ENCODE results near the gene TEDDM1.
A peak's percentile ranks its signal among the peaks of the same experiment; 100 is the strongest.
"Not testable (repeated sequence)": the region's sequence is repeated elsewhere in the genome, so short reads cannot be mapped to it uniquely, and the experiment has no call there.

TEDDM1 gene

GRCh38 chr1:182384387-182384960 lies 16.0 kb downstream of the TEDDM1 start:
- no peak for DNase-seq
- intact Hi-C loops (cut with DNase I), result no loop called here

DNA sequence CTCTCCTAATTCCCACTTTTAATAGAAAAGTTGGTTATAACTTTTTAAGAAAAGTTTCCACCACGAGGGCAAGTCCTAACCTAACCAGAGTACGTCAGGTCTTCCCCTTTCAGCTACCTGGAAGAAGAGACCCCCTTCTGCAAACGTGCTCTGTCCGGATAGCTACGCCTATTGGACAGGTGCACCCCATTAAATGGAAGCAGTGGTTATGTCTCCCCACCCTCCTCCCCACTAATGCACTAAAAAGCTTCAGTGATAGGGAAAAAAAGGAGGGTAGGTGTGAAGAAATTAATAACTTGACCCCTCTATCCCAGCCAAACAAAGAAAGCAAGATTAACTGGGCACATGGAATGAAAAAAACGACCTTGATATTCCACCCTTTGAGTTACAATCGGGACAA lies 16.5 kb downstream of the TEDDM1 start:
- intact Hi-C loops (cut with DNase I), result no loop called here
- no peak for DNase-seq

DNA sequence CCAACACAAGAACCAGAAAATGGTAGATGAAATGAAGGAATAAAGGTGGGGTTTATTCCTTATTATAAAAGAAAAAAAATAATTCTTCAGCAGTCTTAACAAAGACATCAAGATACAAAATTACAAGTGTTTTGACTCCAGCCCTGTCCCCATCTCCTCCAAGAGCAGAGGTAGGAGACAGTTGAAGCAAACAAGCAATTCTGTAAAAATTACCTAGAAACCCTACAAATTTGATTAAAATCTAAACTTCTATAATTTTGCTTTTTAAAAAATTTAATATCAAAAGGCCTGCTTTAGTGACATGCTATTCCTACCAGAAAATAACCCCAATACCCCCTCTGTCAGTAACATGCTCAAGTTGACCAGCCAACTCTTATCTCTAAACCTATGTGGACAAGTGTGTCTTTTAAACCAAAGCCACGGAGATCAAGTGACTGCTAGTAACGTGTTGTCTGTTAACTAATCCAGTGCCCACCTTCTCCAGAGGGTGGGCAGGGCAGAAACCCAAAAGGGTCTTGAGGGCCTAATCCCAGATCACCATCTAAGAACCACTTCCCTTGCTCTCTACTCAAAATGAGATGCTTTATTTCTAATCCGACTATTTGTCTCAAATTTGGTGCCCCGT lies 17.3 kb downstream of the TEDDM1 start:
- no peak for DNase-seq
- intact Hi-C loops (cut with DNase I), result no loop called here

DNA sequence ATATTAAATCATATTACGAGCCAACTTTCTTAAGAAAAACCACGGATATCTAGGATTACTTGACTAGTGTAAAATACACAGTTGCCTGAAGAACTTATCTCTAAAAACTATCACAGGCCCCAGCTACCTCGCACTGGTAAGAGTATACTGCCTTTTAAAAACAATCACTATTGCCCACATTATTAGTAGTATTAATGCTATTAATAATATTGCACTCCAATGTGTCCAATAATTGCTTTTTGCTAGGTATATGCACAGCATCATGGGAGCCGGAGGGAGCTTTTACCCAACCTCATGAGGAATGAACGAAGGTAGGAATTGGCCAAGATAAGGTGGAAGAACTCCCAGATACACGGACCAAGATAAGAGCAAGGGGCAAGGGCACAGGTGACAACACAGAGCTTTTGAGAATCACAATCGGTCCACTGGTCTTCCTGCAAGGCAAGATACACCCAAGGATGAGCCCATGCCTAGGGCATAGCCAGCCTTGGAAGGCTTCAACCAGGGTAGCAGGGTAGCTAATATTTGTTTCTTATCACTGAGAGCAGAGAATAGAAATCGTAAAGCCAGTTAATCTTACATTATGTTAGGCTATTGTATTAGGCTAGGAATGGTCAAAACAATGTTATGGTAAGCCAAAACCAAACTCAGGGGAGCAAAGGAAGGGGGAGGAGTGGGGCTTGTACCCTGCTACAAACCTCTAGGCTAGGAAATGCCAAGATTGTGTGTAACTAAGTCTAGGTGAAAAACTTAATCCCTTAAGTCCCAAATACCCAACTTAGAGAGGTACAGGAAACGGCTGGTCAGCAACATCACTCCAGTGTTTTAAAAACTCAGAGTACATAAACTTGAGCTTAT lies 18.3 kb downstream of the TEDDM1 start:
- DNase-seq, result peak in 1 of 42 donors; percentile 37
- intact Hi-C loops (cut with DNase I), result no loop called here

- intact Hi-C loops (cut with DNase I), result no loop called here
- DNase-seq, result peak in 1 of 42 donors; percentile 22
Observed at GRCh38 chr1:182380199-182380598, 20.3 kb downstream of the TEDDM1 start.

DNA sequence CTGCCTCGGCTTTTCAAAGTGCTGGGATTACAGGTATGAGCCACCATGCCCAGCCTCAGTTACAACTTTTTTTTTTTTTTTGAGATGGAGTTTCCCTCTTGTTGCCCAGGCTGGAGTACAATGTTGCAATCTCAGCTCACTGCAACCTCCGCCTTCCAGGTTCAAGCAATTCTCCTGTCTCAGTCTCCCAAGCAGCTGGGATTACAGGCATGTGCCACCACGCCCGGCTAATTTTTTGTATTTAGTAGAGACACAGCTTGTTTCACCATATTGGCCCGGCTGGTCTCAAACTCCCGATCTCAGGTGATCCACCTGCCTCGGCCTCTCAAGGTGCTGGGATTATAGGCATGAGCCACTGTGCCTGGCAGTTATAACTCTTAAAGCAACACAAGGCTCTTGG lies 20.7 kb downstream of the TEDDM1 start:
- intact Hi-C loops (cut with DNase I); DNase-seq: not testable (repeated sequence)

DNA sequence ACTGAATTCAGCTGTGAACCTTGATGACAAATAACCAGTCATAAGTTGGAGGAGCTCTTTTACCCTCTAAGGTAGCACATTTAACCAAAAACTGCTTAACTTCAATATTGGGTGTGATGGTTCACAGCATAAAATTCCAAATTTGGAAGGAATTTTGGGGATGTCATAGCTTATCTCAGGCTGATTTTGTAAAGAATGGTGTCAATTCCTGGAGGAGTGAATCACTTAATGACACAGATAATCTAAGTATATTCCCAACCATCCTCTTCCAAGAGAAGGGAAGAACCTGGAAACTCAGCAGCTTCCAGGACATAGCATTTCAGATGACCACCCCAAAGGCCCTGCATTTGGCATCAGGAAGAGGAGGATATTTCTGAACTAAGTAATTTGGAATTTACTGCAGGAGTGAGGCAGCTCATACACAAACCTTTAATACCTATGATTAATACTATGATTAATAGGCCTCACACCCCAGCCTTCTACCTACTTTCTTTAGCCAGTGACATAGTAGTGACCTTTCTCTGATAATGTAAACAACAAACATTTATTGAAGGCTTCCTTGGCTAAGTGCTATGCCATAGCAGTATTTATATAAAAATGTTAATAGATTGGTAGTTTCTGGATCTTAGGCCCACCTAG lies 23.4 kb downstream of the TEDDM1 start:
- intact Hi-C loops (cut with DNase I), result no loop called here
- no peak for DNase-seq

DNA sequence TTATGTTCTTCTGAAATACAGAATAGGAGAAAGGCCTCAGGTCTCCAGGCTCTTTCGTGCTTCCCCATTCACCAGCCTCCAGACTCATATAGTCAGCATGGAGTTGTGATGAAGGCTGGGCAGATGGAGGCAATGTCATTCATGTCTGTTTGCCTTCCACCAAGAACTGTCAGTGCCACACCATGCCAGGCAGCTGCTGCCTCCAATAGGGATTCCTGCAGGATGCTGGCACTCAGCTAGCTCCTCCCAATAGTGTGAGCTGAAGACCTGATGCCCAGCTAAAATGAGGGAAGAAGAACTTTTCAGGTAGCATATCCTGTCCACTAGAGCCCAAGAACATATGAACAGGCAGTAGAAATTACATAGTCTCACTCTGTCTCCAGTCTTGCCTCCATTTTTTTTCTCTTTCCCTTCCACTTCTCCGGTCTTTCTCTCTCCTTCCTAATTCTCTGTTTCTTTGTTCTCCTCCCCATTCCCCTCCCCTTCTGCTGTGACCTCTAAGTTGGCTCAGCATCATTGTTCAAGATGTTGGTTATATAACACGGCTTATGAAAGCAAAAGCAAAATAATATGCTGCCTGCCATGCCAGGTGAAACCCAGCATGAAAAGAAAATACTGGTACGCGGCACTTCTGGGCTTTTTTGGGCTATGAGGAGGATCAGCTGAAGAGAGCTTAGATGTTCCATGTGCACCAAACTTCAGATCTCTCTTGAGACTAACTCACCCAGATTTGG lies 26.2 kb downstream of the TEDDM1 start:
- peak in 5 of 42 donors; percentile 25 to 51 (median 35) for DNase-seq
- intact Hi-C loops (cut with DNase I), result no loop called here

DNA sequence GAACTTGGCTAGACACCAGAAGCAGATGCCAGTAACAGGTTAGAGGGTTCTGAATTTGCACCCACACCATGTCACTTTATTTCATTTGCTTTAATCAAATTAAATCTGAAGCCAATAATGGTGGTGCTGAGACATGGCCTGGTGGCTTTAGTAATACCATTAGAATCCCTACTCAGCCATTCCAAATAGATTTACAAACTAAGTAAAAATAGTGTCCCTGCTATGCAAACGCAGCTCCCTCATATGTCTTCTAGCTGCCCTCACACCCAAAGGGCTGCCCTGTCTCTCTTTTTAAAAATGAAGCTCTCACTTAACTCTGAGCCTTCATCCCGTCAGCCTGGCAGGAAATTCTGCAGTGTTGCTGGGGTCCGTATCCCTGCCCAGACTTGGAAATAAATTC lies 29.9 kb downstream of the TEDDM1 start:
- no peak for DNase-seq
- intact Hi-C loops (cut with DNase I), result no loop called here

DNA sequence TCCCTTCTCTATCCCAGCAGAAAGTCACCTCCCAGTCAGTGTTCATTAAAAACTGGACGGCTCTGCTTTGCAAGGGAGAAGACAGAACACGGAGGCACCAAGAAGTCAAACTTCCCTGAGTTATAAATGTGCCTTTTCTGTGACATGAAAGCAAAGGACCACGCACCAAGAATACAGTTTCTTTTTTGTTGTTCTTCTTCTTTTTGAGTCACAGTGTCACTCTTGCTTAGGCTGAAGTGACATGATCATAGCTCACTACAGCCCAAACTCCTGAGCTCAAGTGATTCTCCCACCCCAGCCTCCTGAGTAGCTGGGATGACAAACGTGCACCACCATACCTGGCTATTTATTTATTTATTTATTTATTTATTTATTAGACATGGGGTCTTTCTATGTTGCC lies 31.6 kb downstream of the TEDDM1 start:
- intact Hi-C loops (cut with DNase I), result no loop called here
- DNase-seq, result no peak

DNA sequence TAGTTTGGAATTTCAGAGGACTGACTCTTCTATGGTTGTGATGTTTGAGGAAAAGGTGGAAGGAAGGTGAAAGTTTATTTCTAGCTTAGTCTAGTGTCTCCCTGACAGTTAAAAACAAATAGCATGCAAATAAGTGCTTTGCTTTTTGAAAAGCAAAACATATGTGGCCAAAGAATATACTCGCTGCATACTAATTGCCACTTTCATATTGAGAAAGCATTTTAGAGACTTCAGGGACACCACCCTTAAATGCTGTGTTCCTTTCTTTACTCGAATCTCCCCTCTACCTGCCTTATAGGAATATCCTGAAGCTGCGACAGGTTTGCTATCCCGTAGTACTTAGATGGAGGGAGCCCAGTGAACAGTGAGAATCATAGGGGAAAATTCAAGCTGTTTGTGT lies 32.1 kb downstream of the TEDDM1 start:
- no peak for DNase-seq
- intact Hi-C loops (cut with DNase I), result no loop called here

DNA sequence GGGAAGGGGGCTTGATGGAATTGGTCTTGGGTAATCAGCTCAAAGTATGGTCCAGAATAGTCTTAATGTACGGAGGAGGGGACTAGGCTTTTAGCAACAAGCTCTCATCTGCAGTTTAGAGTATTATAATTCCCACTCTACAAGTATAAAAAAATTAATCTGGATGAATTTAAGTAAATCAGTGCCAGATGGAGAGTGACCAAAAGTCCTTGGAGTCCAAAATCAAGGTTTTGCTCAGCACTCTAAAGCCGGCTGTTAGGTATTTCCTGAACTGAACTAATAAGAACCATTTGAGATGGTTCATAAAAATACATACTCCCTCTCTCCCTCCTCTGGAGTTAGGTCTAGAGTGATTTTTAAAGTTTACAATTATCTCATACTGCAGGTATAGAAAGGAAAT lies 32.5 kb downstream of the TEDDM1 start:
- intact Hi-C loops (cut with DNase I), result no loop called here
- DNase-seq, result no peak

GRCh38 chr1:182366596-182366995 lies 33.9 kb downstream of the TEDDM1 start:
- intact Hi-C loops (cut with DNase I), result no loop called here
- DNase-seq, result no peak

GRCh38 chr1:182359645-182360044 lies 40.8 kb downstream of the TEDDM1 start:
- intact Hi-C loops (cut with DNase I), result no loop called here
- DNase-seq, result no peak

DNA sequence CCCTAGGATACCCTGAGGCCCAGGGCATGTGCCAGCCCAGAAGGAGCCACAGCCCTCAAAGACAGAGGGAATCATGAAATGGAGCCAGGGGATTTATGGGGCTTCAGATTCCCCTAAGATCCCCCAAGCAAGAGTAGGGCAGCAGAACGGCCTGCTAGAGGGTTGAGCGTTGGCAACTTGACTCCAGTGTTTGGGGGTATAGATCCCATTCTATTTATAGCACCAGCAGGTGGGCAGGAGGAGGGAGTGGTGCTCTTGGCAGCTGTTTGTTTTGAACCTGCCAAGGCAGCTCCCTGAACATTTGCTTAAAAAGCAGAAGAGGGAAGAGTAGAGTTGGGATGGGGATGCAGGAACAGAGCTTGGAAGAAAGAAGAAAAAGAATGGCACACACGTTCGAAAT lies 42.6 kb downstream of the TEDDM1 start:
- intact Hi-C loops (cut with DNase I), result no loop called here
- no peak for DNase-seq

GRCh38 chr1:182357171-182357570 lies 43.3 kb downstream of the TEDDM1 start:
- intact Hi-C loops (cut with DNase I), result no loop called here

GRCh38 chr1:182355723-182356098 lies 44.8 kb downstream of the TEDDM1 start:
- DNase-seq, result no peak
- intact Hi-C loops (cut with DNase I), result no loop called here

More at GRCh38 chr1:182357171-182357570, 43.3 kb downstream of the TEDDM1 start:
- DNase-seq, result no peak

GRCh38 chr1:182351790-182352364 lies 48.6 kb downstream of the TEDDM1 start:
- DNase-seq, result peak in 3 of 42 donors; percentile 11 to 45 (median 20)
- intact Hi-C loops (cut with DNase I), result no loop called here

GRCh38 chr1:182350839-182351238 lies 49.6 kb downstream of the TEDDM1 start:
- no peak for DNase-seq
- intact Hi-C loops (cut with DNase I), result no loop called here

Measured in head of caudate nucleus (tissue), 42 donors.